Measurements from ENCODE around the gene GSS.
"Not testable (repeated sequence)": the region's sequence is repeated elsewhere in the genome, so short reads cannot be mapped to it uniquely, and the experiment has no call there.

GSS gene

GRCh38 chr20:34942301-34942700 is 13.3 kb downstream of the GSS start:
- DNase-seq = no peak

DNA sequence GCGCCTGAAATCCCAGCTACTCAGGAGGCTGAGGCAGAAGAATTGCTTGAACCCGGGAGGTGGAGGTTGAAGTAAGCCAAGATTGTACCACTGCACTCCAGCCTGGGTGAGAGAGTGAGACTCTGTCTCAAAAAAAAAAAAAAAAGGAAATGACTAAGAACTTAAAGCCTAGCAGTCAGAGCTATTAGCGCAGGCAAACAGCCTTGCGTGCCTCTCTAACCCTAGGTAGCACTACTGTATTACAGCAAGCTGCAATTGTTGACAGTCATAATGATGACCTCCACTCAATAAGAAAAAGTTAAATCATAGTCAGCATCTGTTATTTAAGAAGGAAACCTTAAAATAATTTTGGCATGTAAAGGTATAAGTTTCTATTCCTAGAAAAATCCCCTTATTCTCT is 14.4 kb downstream of the GSS start:
- no peak for DNase-seq

GRCh38 chr20:34940081-34940481 is 15.5 kb downstream of the GSS start:
- no peak for DNase-seq

DNA sequence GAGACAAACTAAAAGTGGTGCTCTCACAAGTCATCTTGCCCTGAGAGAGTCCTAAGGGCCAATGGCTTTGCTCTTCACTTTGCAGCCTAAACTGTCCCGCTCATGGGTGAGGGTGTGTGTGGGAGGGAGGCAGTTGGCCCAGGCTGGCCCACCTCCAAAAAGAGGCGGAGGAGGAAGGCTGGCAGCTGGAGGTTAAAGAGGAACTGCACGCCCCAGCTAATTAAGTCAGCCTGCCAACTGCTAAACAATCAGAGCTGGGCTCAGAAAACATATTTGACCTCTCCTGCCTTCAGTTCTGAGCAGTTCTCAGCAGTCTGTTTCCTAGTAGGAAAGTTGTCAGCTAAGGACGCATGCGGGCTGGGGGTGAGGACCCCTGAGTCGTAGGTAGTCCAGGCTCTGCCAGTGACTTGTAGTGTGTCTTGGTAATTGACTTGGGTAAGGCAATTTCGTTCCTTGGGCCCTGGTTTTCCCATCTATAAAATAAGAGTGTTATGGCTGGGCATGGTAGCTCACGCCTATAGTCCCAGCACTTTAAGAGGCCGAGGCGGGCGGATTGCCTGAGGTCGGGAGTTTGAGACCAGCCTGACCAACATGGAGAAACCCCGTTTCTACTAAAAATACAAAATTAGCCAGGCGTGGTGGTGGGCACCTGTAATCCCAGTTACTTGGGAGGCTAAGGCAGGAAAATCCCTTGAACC is 17.0 kb downstream of the GSS start:
- no peak for DNase-seq

- DNase-seq = no peak
Measured at GRCh38 chr20:34931771-34932170, 23.8 kb downstream of the GSS start.

GRCh38 chr20:34928411-34928810 is 27.2 kb downstream of the GSS start:
- no peak for DNase-seq

- DNase-seq = no peak
Measured at GRCh38 chr20:34927736-34928135, 27.9 kb downstream of the GSS start.

- no peak for DNase-seq
Measured at GRCh38 chr20:34926581-34926980, 29.0 kb downstream of the GSS start.

DNA sequence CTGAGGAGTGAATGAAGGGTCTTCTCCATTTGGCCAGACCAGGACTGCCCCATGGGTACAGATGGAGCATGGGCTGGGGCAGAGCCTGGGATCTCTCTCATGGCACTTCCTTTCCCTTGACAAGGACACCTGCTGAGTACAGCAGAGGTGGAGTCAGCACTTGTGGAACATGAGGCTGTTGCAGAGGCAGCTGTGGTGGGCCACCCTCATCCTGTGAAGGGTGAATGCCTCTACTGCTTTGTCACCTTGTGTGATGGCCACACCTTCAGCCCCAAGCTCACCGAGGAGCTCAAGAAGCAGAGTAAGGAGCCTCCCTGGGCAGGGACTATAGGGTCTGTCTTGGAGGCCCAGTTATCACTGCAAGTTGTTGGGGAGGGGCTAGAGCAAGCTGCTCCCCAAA is 29.6 kb downstream of the GSS start:
- DNase-seq = no peak

DNA sequence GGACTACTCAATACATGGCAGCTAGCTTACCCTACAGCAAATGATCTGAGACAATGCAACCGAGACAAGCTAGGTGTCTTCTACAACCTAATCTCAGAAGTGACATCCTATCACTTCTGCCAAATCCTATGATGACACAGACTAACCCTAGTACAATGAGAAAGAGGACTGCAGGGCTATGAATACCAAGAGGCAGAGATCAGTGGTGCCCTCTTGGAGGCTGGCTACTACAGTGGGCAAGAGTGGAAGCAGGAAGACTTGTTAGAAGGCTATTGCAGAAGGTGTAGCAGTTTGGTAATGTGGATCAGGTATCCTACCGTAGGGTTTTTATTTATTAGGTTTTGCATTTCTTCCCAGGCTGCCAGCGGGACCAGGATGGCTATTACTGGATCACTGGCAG is 30.3 kb downstream of the GSS start:
- no peak for DNase-seq

DNA sequence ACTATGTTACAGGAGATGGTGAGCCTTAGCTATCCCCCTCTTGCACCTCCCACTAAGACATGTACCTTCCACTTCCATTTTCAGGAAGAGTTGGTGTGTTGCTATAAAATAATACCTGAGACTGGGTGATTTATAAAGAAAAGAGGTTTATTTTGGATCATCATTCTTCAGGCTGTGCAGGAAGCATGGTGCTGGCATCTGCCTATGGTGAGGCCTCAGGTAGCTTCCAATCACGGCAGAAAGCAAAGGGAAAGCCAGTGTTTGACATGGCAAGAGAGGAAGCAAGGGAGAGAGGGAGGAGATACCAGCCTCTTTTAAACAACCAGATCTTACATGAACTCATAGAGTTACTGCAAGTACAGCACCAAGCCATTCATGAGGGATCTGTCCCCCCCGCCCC is 32.2 kb downstream of the GSS start:
- DNase-seq = no peak

DNA sequence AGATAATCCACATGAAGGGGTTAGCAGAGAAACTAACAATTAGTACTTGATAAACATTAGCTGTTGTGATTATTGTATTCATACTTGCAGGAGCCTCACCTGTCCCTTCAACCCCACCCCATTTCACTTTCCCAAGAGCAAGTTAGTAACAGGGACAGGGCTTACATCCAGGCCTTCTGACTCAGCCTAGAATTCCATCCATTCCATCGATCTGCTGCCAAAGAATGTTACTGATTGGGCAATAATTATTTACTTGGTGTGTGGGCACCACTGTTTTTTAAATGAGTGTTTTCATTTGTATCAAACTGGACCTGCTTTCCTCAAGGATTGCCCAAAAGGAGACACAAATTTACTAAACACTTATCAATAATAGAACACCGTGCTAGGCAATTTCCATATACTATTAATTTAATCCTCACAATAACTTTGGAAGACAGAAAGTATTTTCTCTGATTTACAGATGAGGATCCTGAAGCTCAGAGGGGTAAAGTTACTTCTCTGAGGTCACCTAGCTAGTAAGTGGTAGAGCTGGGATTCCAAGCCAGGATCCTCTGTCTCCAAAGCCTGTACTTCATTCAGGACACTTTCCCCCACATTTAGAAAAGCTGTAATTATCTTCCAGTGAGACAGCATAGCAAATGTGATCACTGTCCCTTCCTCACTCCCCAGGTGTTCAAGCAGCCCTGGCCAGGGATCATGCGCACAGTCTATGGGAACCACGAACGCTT is 32.8 kb downstream of the GSS start:
- DNase-seq = no peak

DNA sequence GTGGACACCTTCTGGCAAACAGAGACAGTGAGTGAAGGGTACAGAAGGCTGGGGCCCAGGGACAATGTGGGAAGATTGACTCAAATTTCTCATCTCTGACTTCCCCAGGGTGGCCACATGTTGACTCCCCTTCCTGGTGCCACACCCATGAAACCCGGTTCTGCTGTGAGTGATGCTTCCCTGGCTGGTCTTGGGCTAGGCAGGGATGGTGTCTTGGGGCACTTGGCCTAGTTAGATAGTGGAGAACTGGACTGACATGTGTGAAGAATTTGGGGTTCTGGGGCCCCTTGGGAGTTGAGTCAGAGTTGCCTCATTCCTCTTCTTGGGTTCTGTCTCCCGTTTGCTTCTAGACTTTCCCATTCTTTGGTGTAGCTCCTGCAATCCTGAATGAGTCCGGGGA is 34.2 kb downstream of the GSS start:
- DNase-seq = no peak

- no peak for DNase-seq
Measured at GRCh38 chr20:34920055-34920454, 35.6 kb downstream of the GSS start.

GRCh38 chr20:34916774-34917354 is 38.7 kb downstream of the GSS start:
- no peak for DNase-seq

DNA sequence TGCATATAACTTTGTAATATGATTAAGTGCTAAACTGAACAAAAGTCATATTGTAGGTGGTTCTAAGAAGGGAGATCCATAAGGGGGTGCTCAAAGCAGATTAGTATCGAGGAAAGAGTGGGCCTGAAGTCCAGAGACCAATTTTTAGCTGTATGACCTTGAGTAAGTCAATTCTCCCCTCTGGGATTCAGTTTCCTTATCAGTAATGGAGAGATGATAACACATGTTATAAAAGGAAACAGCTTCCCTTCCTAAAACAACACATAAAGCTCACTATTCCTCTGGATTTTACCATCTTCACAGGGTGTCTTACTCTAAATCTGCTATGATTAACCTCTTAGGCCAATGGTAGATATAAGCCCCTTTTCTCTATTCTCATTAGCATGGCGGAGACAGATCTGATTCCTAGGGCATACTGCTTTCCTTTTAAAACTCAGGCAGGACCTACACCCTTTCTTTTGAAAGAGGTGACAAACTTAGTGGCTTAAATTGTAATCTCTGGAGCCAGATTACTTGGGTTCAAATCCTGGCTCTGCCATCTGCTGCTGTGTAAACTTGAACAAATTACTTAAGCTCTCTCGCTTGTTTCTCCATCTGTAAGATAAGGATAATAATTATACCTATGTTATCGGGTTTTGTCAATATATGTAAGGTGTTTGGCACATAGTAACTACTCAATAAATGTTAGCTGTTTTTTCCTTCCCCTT is 39.7 kb downstream of the GSS start:
- no peak for DNase-seq

DNA sequence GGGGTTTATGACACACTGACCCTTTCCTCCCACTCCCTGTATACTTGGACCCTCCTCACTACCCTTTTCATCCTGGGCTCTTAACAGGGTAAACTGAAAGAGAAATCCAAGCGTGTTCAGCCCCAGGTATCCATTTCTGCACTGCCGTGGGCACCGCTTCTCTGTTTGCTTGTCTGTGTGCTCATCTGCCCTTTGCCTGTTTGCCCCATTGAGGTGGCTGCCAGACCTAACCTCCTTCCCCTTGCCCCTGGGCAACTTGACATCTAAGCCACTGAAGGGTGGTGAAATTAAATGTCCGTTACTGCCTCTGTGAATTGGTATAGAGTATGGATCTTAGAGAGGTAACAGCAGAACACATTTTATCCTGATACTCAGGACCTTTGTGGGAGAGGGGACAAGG is 40.5 kb downstream of the GSS start:
- no peak for DNase-seq

DNA sequence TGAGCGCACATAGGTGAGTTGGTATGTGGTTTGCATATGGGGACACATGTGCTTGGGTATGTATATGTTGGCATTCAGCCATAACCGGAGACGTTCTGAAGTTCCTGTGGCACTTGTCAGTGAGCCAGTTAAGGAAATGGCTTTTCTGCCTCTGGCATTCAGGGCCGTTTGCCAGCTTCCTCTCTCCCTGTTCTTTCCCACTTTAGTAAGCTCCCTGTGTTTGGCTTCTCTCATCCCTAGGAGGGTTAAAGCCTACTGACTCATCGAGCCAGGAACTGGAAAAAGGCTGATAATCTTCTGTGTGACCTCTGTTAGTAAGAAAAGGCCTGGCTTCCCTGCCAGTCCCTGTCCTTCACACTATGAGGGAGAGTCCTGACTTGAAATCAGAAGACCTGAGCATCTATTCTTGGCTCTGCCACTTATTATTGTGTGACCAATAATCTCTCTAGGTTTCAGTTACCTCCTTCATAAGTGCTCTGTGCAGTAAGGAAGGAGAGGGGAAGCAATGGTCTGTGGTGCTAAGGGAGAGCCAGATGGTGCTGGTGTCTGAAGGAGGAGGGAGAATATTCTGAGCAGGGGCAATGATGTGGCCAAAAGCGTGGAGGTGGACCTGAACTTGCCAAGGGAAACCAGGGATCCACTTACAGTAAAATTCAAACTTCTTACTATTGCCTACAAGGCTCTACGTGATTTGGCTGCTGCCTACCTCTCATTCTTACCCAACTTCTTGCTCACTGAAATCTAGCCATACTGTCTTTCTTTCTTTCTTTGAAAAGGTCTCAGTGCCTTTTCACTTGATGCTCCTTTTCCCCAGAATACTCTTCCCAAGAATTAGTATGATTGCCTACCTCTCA is 47.8 kb downstream of the GSS start:
- no peak for DNase-seq

DNA sequence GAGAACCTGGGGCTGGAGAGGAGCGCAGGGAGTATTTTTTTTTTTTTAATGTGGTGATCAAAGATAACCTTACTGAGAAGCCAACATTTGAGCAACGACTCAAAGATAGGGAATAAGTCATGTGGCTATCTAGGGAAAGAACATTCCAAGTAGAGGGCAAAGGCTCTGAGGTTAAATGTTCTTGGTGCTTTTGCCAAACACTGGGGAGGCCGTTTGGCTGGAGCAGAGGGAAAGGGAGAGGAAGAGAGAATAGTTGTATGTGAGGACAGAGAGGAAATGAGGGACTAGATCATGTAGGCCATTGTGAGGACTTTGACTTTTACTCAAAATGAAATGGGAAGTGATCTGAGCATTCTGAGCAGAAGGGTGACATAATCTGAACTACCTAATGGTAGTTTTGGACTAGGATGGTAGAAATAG is 51.4 kb downstream of the GSS start:
- no peak for DNase-seq

GRCh38 chr20:34898731-34899130 is 56.9 kb downstream of the GSS start:
- not testable (repeated sequence) for DNase-seq

DNA sequence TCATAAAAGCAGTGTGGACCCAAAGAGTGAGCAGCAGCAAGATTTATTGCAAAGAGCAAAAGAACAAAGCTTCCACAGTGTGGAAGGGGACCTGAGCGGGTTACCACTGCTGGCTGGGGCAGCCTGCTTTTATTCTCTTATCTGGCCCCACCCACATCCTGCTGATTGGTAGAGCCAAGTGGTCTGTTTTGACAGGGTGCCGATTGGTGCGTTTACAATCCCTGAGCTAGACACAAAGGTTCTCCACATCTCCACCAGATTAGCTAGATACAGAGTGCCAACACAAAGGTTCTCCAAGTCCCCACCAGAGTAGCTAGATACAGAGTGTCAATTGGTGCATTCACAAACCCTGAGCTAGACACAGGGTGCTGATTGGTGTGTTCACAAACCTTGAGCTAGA is 57.5 kb downstream of the GSS start:
- not testable (repeated sequence) for DNase-seq

- DNase-seq = no peak
Measured at GRCh38 chr20:34896086-34896621, 59.5 kb downstream of the GSS start.
